Ovary (tissue), 3 donors: Measurements from ENCODE around the gene SNX5.

Source experiments
- CTCF ChIP-seq, 3 donors: fragments of 450-650 bp in 2 of 3; fragments of 200-600 bp in 1 of 3; IDR thresholded peaks; one replicate each; pipeline versions ENCODE4 v1.5.1 to v1.8.0; 2016 to 2022; ENCODE audit warnings: antibody characterized with exemption in 3 of 3, mild to moderate bottlenecking in 1 of 3
- EP300 ChIP-seq: sonication (generic); formaldehyde crosslinking; IDR thresholded peaks from one replicate; pipeline ENCODE4 v1.6.1; 2017; ENCODE audit warnings: antibody characterized with exemption
- donor health status: DM: no; HTN: no; CAD: no.

GRCh38 chr20:17943343-17943742 lies 25.3 kb downstream of the SNX5 start:
- TF ChIP-seq EP300 (no peak), CTCF (IDR thresholded peaks at IDR 0.05) (no peak)
